GM19193 (cell line): ENCODE measurements around the gene RECQL5.

ENCODE experiments used
- POLR2A ChIP-seq: IDR thresholded peaks from 4 replicates; pipeline ENCODE4 v1.6.1; 2011; ENCODE audit not compliant: insufficient read depth, insufficient read length; ENCODE audit errors: extremely low read depth

Gene RECQL5

GRCh38 chr17:75693500-75694481 is 26.8 kb upstream of the RECQL5 start:
- no peak for TF ChIP-seq POLR2A

GRCh38 chr17:75692976-75693375 is 26.0 kb upstream of the RECQL5 start:
- no peak for TF ChIP-seq POLR2A

- no peak for TF ChIP-seq POLR2A
Observed at GRCh38 chr17:75691801-75692626, 25.1 kb upstream of the RECQL5 start.

GRCh38 chr17:75691371-75691791 is 24.4 kb upstream of the RECQL5 start:
- TF ChIP-seq POLR2A: no peak

GRCh38 chr17:75689441-75689873 is 22.5 kb upstream of the RECQL5 start:
- no peak for TF ChIP-seq POLR2A

GRCh38 chr17:75688209-75688825 is 21.4 kb upstream of the RECQL5 start:
- no peak for TF ChIP-seq POLR2A

GRCh38 chr17:75685499-75685898 is 18.5 kb upstream of the RECQL5 start:
- TF ChIP-seq POLR2A: no peak

- no peak for TF ChIP-seq POLR2A
Observed at GRCh38 chr17:75684924-75685323, 18.0 kb upstream of the RECQL5 start.

- TF ChIP-seq POLR2A: no peak
Observed at GRCh38 chr17:75684249-75684648, 17.3 kb upstream of the RECQL5 start.

GRCh38 chr17:75683583-75683982 is 16.6 kb upstream of the RECQL5 start:
- TF ChIP-seq POLR2A: no peak

- TF ChIP-seq POLR2A: no peak
Observed at GRCh38 chr17:75681289-75681688, 14.3 kb upstream of the RECQL5 start.

- no peak for TF ChIP-seq POLR2A
Observed at GRCh38 chr17:75680431-75680830, 13.5 kb upstream of the RECQL5 start.

- no peak for TF ChIP-seq POLR2A
Observed at GRCh38 chr17:75679706-75680211, 12.8 kb upstream of the RECQL5 start.

- TF ChIP-seq POLR2A: no peak
Observed at GRCh38 chr17:75676461-75676860, 9.5 kb upstream of the RECQL5 start.

GRCh38 chr17:75673487-75673886 is 6.5 kb upstream of the RECQL5 start:
- TF ChIP-seq POLR2A: no peak
